NB4 (cell line): Measurements from ENCODE around the gene CREG1.

ENCODE experiments used
- DNase-seq: peaks from one replicate; pipeline ENCODE4 v3.0.0; 2010; ENCODE audit warnings: low read depth
- H3K4me3 ChIP-seq: one replicate; pipeline ENCODE4 v1.5.1; 2011; ENCODE audit warnings: mild to moderate bottlenecking, low read depth, low read length, moderate library complexity
- CTCF ChIP-seq: IDR thresholded peaks from one replicate; pipeline ENCODE4 v1.5.1; 2012; ENCODE audit warnings: low read depth, low read length
- MAX ChIP-seq: IDR thresholded peaks from 2 replicates; pipeline ENCODE4 v1.6.1; 2011; ENCODE audit warnings: low read depth, low read length
- MYC ChIP-seq: IDR thresholded peaks from 2 replicates; pipeline ENCODE4 v1.6.1; 2011; ENCODE audit warnings: low read depth, low read length
- POLR2A ChIP-seq: IDR thresholded peaks from 2 replicates; pipeline ENCODE4 v1.6.1; 2011; ENCODE audit warnings: mild to moderate bottlenecking; ENCODE audit not compliant: insufficient read length; ENCODE audit errors: extremely low read depth

The CREG1 gene

GRCh38 chr1:167593860-167594259 lies 40.3 kb upstream of the CREG1 start:
- DNase-seq: no peak
- TF ChIP-seq MAX (no peak), MYC (no peak), CTCF (no peak)
- H3K4me3 ChIP-seq: no peak overlapping the region

GRCh38 chr1:167592475-167592874 lies 38.9 kb upstream of the CREG1 start:
- no peak for DNase-seq
- TF ChIP-seq MAX: no peak
- no peak for TF ChIP-seq CTCF
- no peak for TF ChIP-seq MYC
- TF ChIP-seq POLR2A: no peak
- no peak overlapping the region for H3K4me3 ChIP-seq

GRCh38 chr1:167588361-167588760 lies 34.8 kb upstream of the CREG1 start:
- TF ChIP-seq CTCF (no peak), POLR2A (no peak), MAX (no peak)

DNA sequence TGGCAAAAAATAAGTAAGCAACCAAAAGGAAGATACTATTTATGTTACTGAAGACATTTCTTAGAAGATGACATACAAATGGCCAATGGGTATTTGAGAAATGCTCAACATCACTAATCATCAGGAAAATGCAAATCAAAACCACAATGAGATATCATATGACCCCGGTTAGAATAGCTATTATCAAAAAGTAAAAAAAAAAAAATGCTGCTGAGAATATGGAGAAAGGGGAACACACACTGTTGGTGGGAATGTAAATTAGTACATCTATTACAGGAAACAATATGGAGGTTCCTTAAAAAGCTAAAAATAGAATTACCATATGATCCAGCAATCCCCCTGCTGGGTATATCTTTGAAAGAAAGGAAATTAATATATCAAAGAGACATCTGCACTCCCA lies 34.3 kb upstream of the CREG1 start:
- H3K4me3 ChIP-seq: no peak overlapping the region
- TF ChIP-seq CTCF (no peak), MAX (no peak), POLR2A (no peak), MYC (no peak)
- no peak for DNase-seq

More at GRCh38 chr1:167588361-167588760, 34.8 kb upstream of the CREG1 start:
- no peak for DNase-seq
- no peak overlapping the region for H3K4me3 ChIP-seq

GRCh38 chr1:167587342-167587741 lies 33.8 kb upstream of the CREG1 start:
- no peak for DNase-seq
- no peak overlapping the region for H3K4me3 ChIP-seq
- TF ChIP-seq MYC: no peak
- no peak for TF ChIP-seq POLR2A
- no peak for TF ChIP-seq MAX
- no peak for TF ChIP-seq CTCF

DNA sequence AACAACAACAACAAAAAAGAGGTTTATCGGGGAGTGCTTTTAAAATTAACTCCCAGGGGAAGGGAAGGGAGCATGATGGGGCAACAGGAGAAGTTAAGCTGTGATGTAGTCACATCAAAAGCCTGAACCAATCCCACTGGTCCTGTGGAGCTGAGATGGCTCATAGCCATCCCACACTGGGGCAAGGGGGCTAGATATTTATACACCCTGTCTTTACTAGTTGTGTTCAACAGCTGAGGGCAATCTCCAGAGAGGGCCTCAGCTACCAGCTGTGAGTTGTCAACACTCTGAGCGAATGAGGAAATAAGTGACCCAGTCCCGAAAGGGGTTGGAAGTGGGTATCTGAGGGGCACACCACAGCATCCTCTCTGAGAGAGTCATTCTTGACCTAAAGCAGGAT lies 31.0 kb upstream of the CREG1 start:
- TF ChIP-seq MAX (no peak), POLR2A (no peak), CTCF (no peak), MYC (no peak)
- DNase-seq: no peak
- H3K4me3 ChIP-seq: no peak overlapping the region
